ENCODE results near the gene CCDC197.

The CCDC197 gene

DNA sequence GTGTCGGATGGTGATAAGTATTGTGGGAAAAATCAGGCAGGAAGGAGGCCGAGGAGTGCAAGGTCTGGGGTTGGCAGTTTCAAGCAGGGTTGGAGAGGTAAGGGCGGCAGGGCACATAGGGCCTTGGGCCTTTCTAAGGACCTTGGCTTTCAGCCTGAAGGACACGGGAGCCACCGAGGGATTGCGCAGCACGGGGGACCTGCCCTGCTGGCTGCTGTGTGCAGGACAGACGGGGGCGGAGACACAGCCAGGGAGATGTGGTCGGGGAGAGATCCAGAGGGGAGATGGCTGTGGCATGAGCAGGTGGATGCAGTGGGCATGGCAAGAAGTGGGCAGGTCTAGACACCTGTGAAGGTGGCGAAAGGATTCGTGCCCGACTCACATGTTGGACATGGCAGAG lies 43.7 kb downstream of the CCDC197 start:
- FAIRE-seq (no peak), DNase-seq (ENCODE audit: insufficient read length, low spot score) (no peak)

- DNase-seq (ENCODE audit: insufficient read length, low spot score) = no peak
- no peak for FAIRE-seq
These were observed 44.6 kb downstream of the CCDC197 start for GRCh38 chr14:94041551-94042346.

DNA sequence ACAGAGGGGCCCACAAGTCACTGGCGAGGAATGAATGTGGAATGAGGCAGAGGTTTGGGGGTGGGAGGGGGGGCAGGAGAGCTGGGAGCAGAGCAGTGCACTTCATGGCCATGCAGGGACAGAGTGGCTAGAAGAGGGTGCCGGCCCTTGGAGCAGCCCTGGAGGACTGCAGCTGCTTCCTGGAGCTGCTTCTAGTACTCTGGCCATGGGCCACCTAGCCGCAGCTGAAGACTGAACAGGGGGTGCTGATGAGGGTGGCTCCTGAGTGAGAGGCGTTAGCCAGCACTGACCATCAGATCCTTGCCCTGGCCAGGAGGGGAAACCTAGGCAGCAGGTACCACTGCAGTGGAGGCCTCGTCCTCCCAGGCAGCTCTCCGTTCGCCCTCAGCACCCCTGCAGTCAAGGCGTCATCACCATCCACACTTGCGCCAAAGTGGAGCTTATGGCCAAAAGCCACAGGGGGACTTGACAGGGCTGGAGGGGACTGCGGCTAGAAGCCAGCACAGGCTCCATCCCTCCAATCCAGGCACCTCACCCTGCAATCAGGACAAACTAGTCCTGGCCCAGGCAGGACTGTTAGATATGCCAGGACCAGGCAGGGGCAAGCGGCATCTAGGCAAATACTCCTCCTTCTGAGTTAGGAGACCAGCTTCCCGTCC lies 45.5 kb downstream of the CCDC197 start:
- no peak for FAIRE-seq

DNA sequence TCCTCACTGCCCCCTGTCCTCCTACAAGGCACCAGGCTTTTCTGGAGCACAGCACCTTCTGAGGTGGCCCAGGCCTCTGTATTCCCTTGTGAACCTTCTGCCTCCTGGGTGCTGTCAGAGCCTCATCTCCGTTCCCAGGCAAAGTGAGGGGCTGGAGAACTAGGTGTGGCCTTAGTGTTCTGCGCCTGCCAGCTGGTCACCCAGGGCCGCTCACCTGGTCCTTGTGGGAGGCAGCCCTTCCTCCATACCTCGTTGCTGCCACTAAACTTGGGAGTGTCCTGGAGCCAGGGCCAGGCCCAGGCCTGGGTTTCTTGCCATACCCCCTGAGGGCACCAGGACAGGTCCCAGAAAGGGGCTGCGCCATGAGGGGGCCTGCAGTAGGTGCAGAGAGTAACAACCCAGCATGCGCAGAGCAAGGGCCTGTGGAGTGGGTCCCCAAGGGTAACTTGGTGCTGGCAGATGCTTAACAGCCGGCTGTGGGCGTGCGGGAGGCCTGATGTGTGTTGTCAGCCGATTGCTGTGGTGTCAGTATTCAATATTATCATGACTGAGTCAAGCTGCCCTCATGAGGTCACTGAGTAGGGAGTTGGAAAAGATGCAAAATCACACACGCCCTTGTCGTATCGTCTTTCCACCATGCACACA lies 46.1 kb downstream of the CCDC197 start:
- FAIRE-seq (no peak), DNase-seq (ENCODE audit: insufficient read length, low spot score) (no peak)

More for the DNA sequence above, 45.5 kb downstream of the CCDC197 start:
- DNase-seq (ENCODE audit: insufficient read length, low spot score) = no peak

- no peak for FAIRE-seq
- DNase-seq (ENCODE audit: insufficient read length, low spot score) = no peak
These were observed 46.8 kb downstream of the CCDC197 start for GRCh38 chr14:94043756-94044475.

DNA sequence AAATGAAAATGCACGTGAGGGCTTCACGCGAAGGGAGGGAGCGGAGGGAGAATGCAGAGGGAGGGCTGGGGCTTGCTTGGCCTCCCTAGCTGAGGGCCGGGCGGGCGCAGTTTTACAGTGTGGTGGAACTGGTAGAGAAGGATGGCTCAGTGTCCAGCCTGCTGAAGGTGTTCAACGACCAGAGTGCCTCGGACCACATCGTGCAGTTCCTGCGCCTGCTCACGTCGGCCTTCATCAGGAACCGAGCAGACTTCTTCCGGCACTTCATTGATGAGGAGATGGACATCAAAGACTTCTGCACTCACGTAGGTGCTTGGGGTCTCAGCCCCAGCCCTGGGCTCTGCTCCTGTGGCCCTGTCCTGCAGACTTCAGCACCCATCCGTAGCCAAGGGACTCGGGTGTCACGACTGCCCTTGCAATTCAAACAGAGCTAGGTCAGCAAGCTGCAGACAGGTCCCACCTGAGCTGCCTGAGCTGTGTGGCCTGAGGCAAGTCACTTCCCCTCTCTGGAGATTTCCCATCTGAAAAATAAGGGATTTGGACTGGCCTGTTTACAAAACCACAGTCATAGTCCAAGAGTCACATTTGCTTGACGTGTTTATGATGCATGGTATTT lies 47.5 kb downstream of the CCDC197 start:
- no peak for DNase-seq (ENCODE audit: insufficient read length, low spot score)
- FAIRE-seq = no peak

DNA sequence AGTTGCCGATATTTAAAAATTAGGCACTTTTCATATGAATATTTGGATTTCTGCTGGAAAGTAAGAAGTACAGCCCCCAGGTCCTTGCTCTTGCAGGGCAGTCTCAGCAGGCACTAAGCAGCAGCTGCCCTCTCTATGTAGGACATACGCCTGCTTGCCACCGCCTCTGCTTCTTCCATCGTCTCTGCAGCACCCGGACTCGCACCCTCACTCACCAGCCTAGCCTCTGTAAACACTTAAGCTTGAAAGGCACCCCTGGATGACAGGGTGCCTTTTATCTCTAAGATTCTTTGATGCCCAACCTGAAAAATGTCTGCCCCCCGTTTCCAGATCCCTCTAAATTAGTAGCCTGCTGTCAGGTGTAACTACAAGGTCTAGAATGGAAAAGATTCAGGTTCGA lies 48.0 kb downstream of the CCDC197 start:
- DNase-seq (ENCODE audit: insufficient read length, low spot score) (no peak), FAIRE-seq (no peak)

DNA sequence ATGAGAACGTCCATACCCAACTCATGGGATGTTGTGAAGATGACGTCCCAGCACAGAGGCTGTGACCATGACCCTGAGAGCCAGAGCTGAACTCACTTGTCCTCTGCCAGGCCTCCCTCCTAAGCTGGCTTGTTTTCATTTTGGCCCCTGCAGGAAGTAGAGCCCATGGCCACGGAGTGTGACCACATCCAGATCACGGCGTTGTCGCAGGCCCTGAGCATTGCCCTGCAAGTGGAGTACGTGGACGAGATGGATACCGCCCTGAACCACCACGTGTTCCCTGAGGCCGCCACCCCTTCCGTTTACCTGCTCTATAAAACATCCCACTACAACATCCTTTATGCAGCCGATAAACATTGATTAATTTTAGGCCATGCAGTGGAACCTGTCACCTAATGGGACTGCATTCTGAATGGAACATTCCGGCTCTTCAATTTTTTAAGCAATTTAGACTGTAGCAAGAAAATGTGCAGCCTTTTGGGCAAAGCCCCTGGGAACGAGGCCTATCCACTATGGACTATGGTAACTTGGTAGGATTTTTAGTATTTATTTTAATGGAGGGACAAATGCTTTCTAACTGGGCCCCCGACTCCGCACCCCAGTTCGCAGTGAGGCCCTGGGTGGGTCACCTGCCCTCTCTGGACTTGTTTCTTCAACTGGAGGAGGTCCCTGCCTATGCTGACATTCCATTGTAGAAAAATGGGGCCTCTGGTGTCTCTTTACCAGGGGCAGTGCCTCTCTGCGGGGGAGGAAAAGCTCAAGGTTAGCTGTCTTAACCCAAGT lies 48.7 kb downstream of the CCDC197 start:
- FAIRE-seq (no peak), DNase-seq (ENCODE audit: insufficient read length, low spot score) (no peak)

DNA sequence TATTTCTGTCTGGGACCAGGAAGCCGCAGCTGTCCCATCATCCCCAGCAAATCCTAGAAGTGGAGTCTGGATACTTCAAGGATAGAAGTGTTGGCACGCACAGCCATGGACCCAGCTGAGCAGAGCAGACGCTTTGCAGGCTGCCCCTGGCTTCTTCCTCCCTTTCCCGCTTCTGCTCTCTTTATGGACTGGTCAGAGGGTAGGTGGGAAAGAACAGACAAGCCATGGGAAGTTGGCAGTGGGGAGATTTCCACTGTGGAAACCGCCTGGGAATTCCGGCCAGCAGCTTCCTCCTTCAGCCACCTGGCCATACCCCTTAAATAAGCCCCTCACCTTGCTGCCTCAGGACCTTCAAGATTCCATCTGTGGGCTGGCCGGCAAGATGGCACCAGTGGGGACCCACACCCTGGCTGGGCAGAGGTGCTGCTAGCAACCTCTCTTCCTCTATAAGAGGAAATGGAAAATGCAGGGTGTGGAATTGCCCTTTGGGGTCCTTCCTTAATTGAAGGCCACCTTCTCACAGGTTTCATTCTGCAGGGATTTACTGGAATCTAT lies 49.7 kb downstream of the CCDC197 start:
- no peak for DNase-seq (ENCODE audit: insufficient read length, low spot score)
- FAIRE-seq = no peak

- DNase-seq (ENCODE audit: insufficient read length, low spot score) = no peak
- FAIRE-seq = no peak
These were observed 50.5 kb downstream of the CCDC197 start for GRCh38 chr14:94047581-94047980.

DNA sequence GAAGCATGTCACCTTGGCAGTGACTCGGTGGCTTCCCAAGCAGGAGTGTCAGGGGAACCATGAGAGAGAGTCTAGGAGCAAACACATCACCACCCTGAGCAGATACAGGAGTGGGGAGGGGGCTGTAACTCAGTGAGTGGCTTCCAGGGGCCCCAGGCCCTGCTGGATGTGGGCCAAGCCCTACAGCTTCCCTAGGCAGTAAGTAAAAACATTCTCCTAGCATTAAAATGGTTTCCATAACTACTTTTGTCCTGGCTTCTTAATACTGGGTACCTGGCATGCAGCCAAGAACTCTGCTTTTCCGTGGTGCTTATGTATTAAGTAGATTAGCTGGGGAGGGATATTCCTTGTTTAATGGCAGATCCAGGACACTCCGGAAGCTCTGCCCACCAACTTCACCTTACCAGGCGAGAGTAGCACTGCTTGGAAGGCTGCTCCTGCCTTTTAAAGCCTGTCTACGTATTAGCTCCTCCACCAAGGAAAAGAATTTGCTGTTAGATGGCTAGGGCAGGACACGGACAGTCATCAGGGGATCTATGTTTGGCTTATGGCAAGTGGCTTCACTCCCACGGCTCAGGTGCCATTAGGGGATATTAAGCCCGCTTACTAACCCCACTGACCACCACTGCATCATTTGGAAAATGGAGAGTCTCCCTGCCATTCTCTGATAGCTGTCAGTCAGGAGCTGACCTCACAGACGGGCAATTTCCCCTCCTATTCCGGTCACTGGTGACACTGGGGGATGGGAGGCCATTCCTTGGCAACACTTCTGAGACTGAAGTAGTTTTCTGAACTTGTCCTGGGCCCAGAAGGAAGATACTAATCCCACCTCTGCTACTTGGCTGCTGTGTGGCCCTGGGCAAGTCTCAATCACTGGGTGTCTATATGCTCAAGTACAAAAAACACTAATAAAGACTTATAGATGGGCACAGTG lies 51.9 kb downstream of the CCDC197 start:
- DNase-seq (ENCODE audit: insufficient read length, low spot score) (no peak), FAIRE-seq (no peak)

- DNase-seq (ENCODE audit: insufficient read length, low spot score) (no peak), FAIRE-seq (no peak)
These were observed 52.5 kb downstream of the CCDC197 start for GRCh38 chr14:94049625-94050023.

DNA sequence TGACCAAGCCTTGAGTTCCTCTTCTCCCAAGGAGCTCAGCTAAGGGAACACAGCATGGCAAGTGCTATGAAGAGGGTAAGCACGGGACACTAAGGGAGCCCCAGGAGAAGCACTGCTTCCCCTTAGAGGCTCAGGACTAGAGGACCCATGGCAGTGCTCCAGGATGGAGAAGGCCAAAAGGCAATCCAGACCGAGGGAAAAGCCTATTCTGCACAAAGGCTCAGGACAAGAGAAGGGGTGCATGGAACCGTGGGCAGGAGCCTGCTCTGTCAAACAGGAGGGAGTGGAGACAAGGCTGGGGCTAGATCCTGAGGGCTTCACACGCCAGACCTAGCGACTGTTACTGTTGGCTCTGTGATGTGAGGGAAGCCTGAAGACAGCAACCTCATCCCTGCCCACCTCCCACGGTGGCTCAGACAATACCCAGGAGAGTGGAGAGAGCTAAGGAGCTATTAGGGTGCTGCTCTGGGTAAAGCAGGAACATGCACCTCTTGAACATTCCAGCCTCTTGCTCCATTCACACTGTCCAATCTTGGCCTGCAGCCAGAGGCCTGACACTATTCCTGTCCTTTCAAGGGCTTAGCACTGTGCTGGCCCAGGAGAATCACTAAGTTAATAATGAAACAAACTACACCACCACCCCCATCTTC lies 53.3 kb downstream of the CCDC197 start:
- DNase-seq (ENCODE audit: insufficient read length, low spot score) = no peak

GRCh38 chr14:94051115-94051514 lies 54.0 kb downstream of the CCDC197 start:
- DNase-seq (ENCODE audit: insufficient read length, low spot score) (no peak), FAIRE-seq (no peak)

More for the DNA sequence above, 53.3 kb downstream of the CCDC197 start:
- FAIRE-seq = no peak

DNA sequence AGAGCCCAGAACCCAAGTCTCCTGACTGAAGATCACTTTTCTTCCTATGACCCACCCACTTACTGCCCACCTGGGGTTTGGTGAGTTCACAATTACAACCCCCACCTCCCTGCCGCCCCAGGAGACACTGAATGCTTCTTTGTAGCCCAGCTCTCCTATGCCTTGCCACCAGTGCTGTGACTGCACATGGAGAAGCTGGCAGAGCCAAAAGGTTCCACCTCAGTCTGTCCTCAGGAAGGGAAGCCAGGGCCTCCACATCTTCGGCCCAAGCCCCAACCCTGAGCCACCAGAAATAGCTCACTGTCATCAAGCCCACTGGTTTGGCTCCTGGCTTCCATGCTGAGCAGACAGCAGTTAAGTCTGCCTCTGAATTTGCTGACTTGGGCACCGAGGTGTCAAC lies 54.7 kb downstream of the CCDC197 start:
- FAIRE-seq (no peak), DNase-seq (ENCODE audit: insufficient read length, low spot score) (no peak)

- no peak for FAIRE-seq
- no peak for DNase-seq (ENCODE audit: insufficient read length, low spot score)
These were observed 55.1 kb downstream of the CCDC197 start for GRCh38 chr14:94052199-94052598.

DNA sequence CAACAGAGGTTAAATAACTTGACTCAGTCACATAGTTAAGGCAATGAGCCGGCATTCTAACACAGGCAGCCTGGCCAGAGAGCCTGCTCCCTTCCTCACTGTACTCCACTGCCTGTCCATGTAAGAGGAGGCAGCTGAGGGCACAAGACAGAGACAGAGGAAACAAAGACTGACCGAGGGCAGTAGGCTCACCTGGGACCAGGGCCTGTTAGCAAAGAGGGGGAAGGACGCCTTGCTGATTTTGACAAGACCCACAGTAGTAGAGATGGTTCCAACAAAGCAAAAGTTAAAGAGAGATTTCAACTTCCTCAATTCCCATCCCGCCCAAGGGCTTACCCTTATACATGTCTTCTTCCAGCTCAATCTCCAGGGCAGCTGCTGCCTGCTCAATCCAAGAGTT lies 55.6 kb downstream of the CCDC197 start:
- FAIRE-seq (no peak), DNase-seq (ENCODE audit: insufficient read length, low spot score) (no peak)

DNA sequence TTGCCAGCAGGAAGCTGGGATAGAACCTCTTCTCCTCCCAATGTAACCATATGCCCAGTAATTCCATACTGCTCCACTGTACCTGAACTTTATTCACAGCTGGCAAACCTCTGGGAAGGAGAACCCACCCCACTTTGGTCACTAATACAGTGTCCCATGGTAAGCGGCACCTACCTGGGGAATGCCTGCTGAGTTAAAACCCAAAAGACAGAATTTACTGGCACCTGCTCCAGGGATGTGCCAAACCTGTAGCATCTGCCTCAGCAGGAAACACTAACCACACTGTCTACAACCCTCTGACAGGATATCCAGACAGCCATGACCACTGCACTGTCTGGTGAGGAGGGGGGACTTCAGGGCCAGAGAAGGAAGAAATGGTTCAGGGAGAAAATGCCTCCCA lies 57.3 kb downstream of the CCDC197 start:
- DNase-seq (ENCODE audit: insufficient read length, low spot score) (no peak), FAIRE-seq (no peak)
